Breast epithelium (tissue), 4 donors: Measurements from ENCODE around the gene GRIK4. TPM values are rescaled to one million over a fixed set of nuclear protein-coding genes. Genes with fewer than 3 reads are reported as not detected.

Source experiments
- DNase-seq, 2 donors: peaks; one replicate each; pipeline ENCODE4 v3.0.0-alpha.2; 2019; ENCODE audit warnings: low spot score in 2 of 2
- H3K27ac ChIP-seq, 2 donors: fragments of 200-600 bp; sonication (generic) in 1 of 2; one replicate each; pipeline ENCODE4 v1.5.1; 2016 to 2019; ENCODE audit warnings: mild to moderate bottlenecking in 1 of 2
- H3K27me3 ChIP-seq, 2 donors: fragments of 200-600 bp; sonication (generic) in 1 of 2; one replicate each; pipeline versions ENCODE4 v1.5.1 to v1.6.0; 2017 to 2019; ENCODE audit warnings: control low read depth in 1 of 2, mild to moderate bottlenecking in 1 of 2
- H3K36me3 ChIP-seq: fragments of 200-600 bp; one replicate; pipeline ENCODE4 v1.5.1; 2019
- H3K4me1 ChIP-seq, 2 donors: fragments of 200-600 bp; sonication (generic); one replicate each; pipeline ENCODE4 v1.5.1; 2016 to 2019; ENCODE audit warnings: control low read depth in 1 of 2
- H3K4me3 ChIP-seq, 3 donors: fragments of 200-600 bp; sonication (generic); 1 replicate in 2 of 3; 2 replicates in 1 of 3; pipeline ENCODE4 v1.5.1; 2016 to 2019; ENCODE audit warnings: mild to moderate bottlenecking in 3 of 3, moderate library complexity in 2 of 3
- H3K9me3 ChIP-seq, 2 donors: fragments of 200-600 bp; sonication (generic) in 1 of 2; one replicate each; pipeline ENCODE4 v1.5.1; 2016 to 2019; ENCODE audit warnings: control low read depth in 1 of 2
- CTCF ChIP-seq, 3 donors: fragments of 450-650 bp; IDR thresholded peaks; one replicate each; pipeline ENCODE4 v1.5.1; 2016 to 2017; ENCODE audit warnings: antibody characterized with exemption in 3 of 3, mild to moderate bottlenecking in 3 of 3, moderate library complexity in 3 of 3
- POLR2A ChIP-seq: fragments of 450-650 bp; IDR thresholded peaks from one replicate; pipeline ENCODE4 v1.6.1; 2016; ENCODE audit warnings: antibody characterized with exemption, mild to moderate bottlenecking, moderate library complexity
- POLR2AphosphoS5 ChIP-seq, 3 donors: sonication (generic); formaldehyde crosslinking; IDR thresholded peaks; one replicate each; pipeline ENCODE4 v1.6.1; 2017; ENCODE audit warnings: antibody characterized with exemption in 3 of 3
- intact Hi-C: fragments of 100-400 bp; cut with DNase I; formaldehyde crosslinking; loops from one replicate; pipeline ENCODE4 v1.15.1; 2023; ENCODE audit warnings: low total_unique reads
- total RNA-seq, 3 donors: library from RNA; depleted of rRNA; stranded (reverse); fragments of >200 nt; gene quantifications; one replicate each; pipeline ENCODE4 v1.1.0, GENCODE V29; 2016

The GRIK4 gene
- total RNA-seq, 3 donors from 2014 or later = 0.29 to 0.66 TPM; not detected in 1

GRCh38 chr11:120789391-120789790 lies 277.8 kb downstream of the GRIK4 start:
- Histone ChIP-seq H3K36me3 (no peaks in the 10 kb centered on the region), H3K4me1 (no peaks in the 10 kb centered on the region), H3K4me3 (no peak overlapping the region), H3K9me3 (no peaks in the 10 kb centered on the region), H3K27me3 (no peaks in the 10 kb centered on the region), H3K27ac (no peak overlapping the region)
- TF ChIP-seq CTCF (IDR thresholded peaks at IDR 0.05) (no peak), POLR2A (no peak), POLR2AphosphoS5 (IDR thresholded peaks at IDR 0.05) (no peak)
- DNase-seq = no peak
- intact Hi-C loops = no loop called here

- TF ChIP-seq POLR2AphosphoS5 (IDR thresholded peaks at IDR 0.05) = no peak
- no peak for TF ChIP-seq POLR2A
- TF ChIP-seq CTCF (IDR thresholded peaks at IDR 0.05) = no peak
- intact Hi-C loops = no loop called here
Observed at GRCh38 chr11:120792306-120792705, 280.8 kb downstream of the GRIK4 start.

GRCh38 chr11:120793150-120793549 lies 281.6 kb downstream of the GRIK4 start:
- intact Hi-C loops = no loop called here
- H3K27ac ChIP-seq = no peak overlapping the region
- H3K4me3 ChIP-seq = no peak overlapping the region
- no peak for TF ChIP-seq CTCF (IDR thresholded peaks at IDR 0.05)
- TF ChIP-seq POLR2A = no peak
- TF ChIP-seq POLR2AphosphoS5 (IDR thresholded peaks at IDR 0.05) = no peak
- H3K4me1 ChIP-seq = no peaks in the 10 kb centered on the region
- no peak for DNase-seq
- no peaks in the 10 kb centered on the region for H3K36me3 ChIP-seq
- H3K27me3 ChIP-seq = peaks cover 0 to 8% of the 10 kb centered on the region in 2 donors
- no peaks in the 10 kb centered on the region for H3K9me3 ChIP-seq

More at GRCh38 chr11:120792306-120792705, 280.8 kb downstream of the GRIK4 start:
- no peak overlapping the region for H3K27ac ChIP-seq
- no peak for DNase-seq
- H3K4me1 ChIP-seq = no peaks in the 10 kb centered on the region
- H3K4me3 ChIP-seq = no peak overlapping the region
- peaks cover 0 to 6% of the 10 kb centered on the region in 2 donors for H3K27me3 ChIP-seq
- H3K9me3 ChIP-seq = no peaks in the 10 kb centered on the region
- no peaks in the 10 kb centered on the region for H3K36me3 ChIP-seq

- peaks cover 0 to 8% of the 10 kb centered on the region in 2 donors for H3K27me3 ChIP-seq
- H3K9me3 ChIP-seq = no peaks in the 10 kb centered on the region
- DNase-seq = no peak
- no peaks in the 10 kb centered on the region for H3K4me1 ChIP-seq
- H3K4me3 ChIP-seq = no peak overlapping the region
- intact Hi-C loops = no loop called here
- H3K27ac ChIP-seq = no peak overlapping the region
- TF ChIP-seq POLR2AphosphoS5 (IDR thresholded peaks at IDR 0.05) = no peak
- TF ChIP-seq CTCF (IDR thresholded peaks at IDR 0.05) = no peak
- no peak for TF ChIP-seq POLR2A
- no peaks in the 10 kb centered on the region for H3K36me3 ChIP-seq
Observed at GRCh38 chr11:120793806-120794479, 282.4 kb downstream of the GRIK4 start.

GRCh38 chr11:120794748-120795147 lies 283.2 kb downstream of the GRIK4 start:
- DNase-seq = no peak
- TF ChIP-seq POLR2A = no peak
- TF ChIP-seq CTCF (IDR thresholded peaks at IDR 0.05) = no peak
- TF ChIP-seq POLR2AphosphoS5 (IDR thresholded peaks at IDR 0.05) = no peak
- Histone ChIP-seq H3K27me3 (peaks cover 0 to 8% of the 10 kb centered on the region in 2 donors), H3K4me1 (no peaks in the 10 kb centered on the region), H3K36me3 (no peaks in the 10 kb centered on the region), H3K4me3 (no peak overlapping the region), H3K27ac (no peak overlapping the region), H3K9me3 (no peaks in the 10 kb centered on the region)
- intact Hi-C loops = no loop called here
